ENCODE results near the gene RBM8A. TPM values are rescaled to one million over a fixed set of nuclear protein-coding genes. Genes with fewer than 3 reads are reported as not detected.

RBM8A gene
- polyA plus RNA-seq, 1 of the 3 experiments (the other 2 are of a cell fraction), result 236 TPM

- CTCF ChIA-PET, result interaction anchor here (0.6 to 16.4 kb wide), 8 partner anchors 8 to 73 kb away, joined by 3 to 281 read pairs (median 5); partner anchors contain the start of genes ITGA10, LIX1L, NUDT17 and RBM8A
- Histone ChIP-seq H3K4me2 (peak within 1 kb of the TSS; percentile 91), H3K79me2 (ENCODE audit: insufficient read depth) (peaks cover 19% of the 10 kb centered on the region), H3K9me3 (no peaks in the 10 kb centered on the region), H3K4me1 (ENCODE audit: control insufficient read depth in 1 of 2, insufficient read depth in 2 of 2, low read depth in 1 of 2, low read length in 1 of 2) (peaks cover 0 to 18% of the 10 kb centered on the region in 2 experiments; a peak in 2 of 4 replicates), H3K9me2 (no peaks in the 10 kb centered on the region), H3K27me3 (ENCODE audit: insufficient read depth) (no peaks in the 10 kb centered on the region), H4K20me1 (ENCODE audit: insufficient read depth) (no peaks in the 10 kb centered on the region), H3K36me3 (replicated peaks in 1 of 2; ENCODE audit: control insufficient read depth in 1 of 2, insufficient read depth in 2 of 2, low read length in 1 of 2) (peaks cover 24 to 33% of the 10 kb centered on the region in 2 experiments), H3K4me3 (ENCODE audit: low read depth in 2 of 2, low read length in 1 of 2) (peak within 1 kb of the TSS; percentile 83 to 86), H3F3A (replicated peaks; ENCODE audit: insufficient read depth) (peaks cover 30% of the 10 kb centered on the region), H3K27ac (ENCODE audit: low read depth in 2 of 2, low read length in 1 of 2) (peak within 1 kb of the TSS; percentile 85 to 95), H2AFZ (ENCODE audit: low read depth) (peak within 1 kb of the TSS; percentile 86), H3K9ac (peak within 1 kb of the TSS; percentile 80)
- POLR2A ChIA-PET, result interaction anchor here (1.0 to 2.3 kb wide), 3 partner anchors 10 to 46 kb away, joined by 7 to 19 read pairs (median 10); partner anchors contain the start of genes ANKRD34A, LIX1L, POLR3GL and RBM8A
- TF ChIP-seq ELF1 (IDR thresholded peaks at IDR 0.05) (peak; percentile 65), SMC3 (IDR thresholded peaks at IDR 0.05; ENCODE audit: low read depth, low read length) (no peak), POLR2AphosphoS5 (IDR thresholded peaks at IDR 0.05; ENCODE audit: low read depth, low read length) (peak; percentile 33; the same call in 1 of the 2 replicates), ZBTB33 (IDR thresholded peaks at IDR 0.05; ENCODE audit: borderline replicate concordance, low read depth) (peak; percentile 84; the same call in 1 of the 2 replicates), MXI1 (IDR thresholded peaks at IDR 0.05; ENCODE audit: low read depth, low read length) (peak; percentile 77; the same call in 1 of the 2 replicates), GATA2 (CRISPR knock-in tag; IDR thresholded peaks at IDR 0.05) (no peak), RXRA (IDR thresholded peaks at IDR 0.05; ENCODE audit: borderline replicate concordance, low read depth) (no peak), CHD2 (IDR thresholded peaks at IDR 0.05; ENCODE audit: low read length, partially characterized antibody) (peak; percentile 92), SIN3A (IDR thresholded peaks at IDR 0.05; ENCODE audit: borderline replicate concordance, low read depth, low read length) (peak; percentile 75; the same call in 1 of the 2 replicates), YY1 (IDR thresholded peaks at IDR 0.05; ENCODE audit: low read depth) (peak; percentile 84)
- TF ChIP-seq, protein P1, sequence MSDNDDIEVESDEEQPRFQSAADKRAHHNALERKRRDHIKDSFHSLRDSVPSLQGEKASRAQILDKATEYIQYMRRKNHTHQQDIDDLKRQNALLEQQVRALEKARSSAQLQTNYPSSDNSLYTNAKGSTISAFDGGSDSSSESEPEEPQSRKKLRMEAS (IDR thresholded peaks at IDR 0.05; ENCODE audit: low read depth), result peak; percentile 73
- WGBS (ENCODE audit: low lambda C conversion rate), result 3% methylated on average over 38 of the region's 51 CpGs
- DNase-seq, result peak; percentile 90
Measured at GRCh38 chr1:145918144-145918991, 8.9 kb downstream of the RBM8A start, which contains the start of gene PEX11B. Gene PEX11B (minus strand): TSS chr1:145918717. CDS start chr1:145918688, 29 bp downstream.

DNA sequence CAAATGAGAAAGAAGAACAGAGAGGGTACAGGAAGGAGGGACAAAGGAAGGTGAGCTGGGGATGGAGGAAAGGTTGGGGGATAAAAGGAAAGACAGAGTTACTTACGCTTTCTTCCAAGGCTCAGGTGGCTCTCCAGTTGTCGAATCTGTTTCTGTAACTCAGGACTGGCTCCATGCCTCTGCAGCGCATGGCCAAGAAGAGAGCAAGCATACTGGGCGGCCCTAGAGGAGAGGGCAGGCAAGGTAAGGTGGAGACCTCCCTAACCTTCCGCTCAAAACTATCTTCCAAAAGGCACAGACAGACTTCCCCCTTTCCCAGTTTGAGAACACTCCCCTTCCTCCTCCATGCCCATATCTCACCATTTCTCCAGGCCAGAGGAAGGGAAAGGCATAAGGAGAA, 9.7 kb downstream of the RBM8A start:
- peaks cover 0 to 18% of the 10 kb centered on the region in 2 experiments; a peak in 2 of 4 replicates for H3K4me1 ChIP-seq (ENCODE audit: control insufficient read depth in 1 of 2, insufficient read depth in 2 of 2, low read depth in 1 of 2, low read length in 1 of 2)
- H3K9me3 ChIP-seq, result no peaks in the 10 kb centered on the region
- CTCF ChIA-PET, result interaction anchor here (2.4 to 16.4 kb wide), 4 partner anchors 9 to 73 kb away, joined by 7 to 281 read pairs (median 12); partner anchors contain the start of genes ITGA10, NUDT17 and RBM8A
- H2AFZ ChIP-seq (ENCODE audit: low read depth), result peak overlapping the region; percentile 86; the same call in 1 of the 2 replicates
- POLR2A ChIA-PET, result interaction anchor here (2.3 kb wide), 1 partner anchor 10 kb away, joined by 19 read pairs; the partner anchor contains the start of gene RBM8A
- 86% methylated on average over 5 of the region's 5 CpGs for WGBS (ENCODE audit: low lambda C conversion rate)
- H3K27ac ChIP-seq (ENCODE audit: low read depth in 2 of 2, low read length in 1 of 2), result no peak overlapping the region
- peaks cover 19% of the 10 kb centered on the region; the same call in 1 of the 2 replicates for H3K79me2 ChIP-seq (ENCODE audit: insufficient read depth)
- peaks cover 23% of the 10 kb centered on the region for H3F3A ChIP-seq (replicated peaks; ENCODE audit: insufficient read depth)
- no peaks in the 10 kb centered on the region for H3K9me2 ChIP-seq
- H3K9ac ChIP-seq, result peak overlapping the region; percentile 80
- H4K20me1 ChIP-seq (ENCODE audit: insufficient read depth), result no peaks in the 10 kb centered on the region
- TF ChIP-seq RAD21 (IDR thresholded peaks at IDR 0.05; ENCODE audit: low read length) (no peak), EP300 (IDR thresholded peaks at IDR 0.05; ENCODE audit: borderline replicate concordance in 1 of 2, low read depth in 1 of 2, low read length in 1 of 2) (no peak), YY1 (IDR thresholded peaks at IDR 0.05; ENCODE audit: low read depth) (no peak)
- TF ChIP-seq, protein P2, sequence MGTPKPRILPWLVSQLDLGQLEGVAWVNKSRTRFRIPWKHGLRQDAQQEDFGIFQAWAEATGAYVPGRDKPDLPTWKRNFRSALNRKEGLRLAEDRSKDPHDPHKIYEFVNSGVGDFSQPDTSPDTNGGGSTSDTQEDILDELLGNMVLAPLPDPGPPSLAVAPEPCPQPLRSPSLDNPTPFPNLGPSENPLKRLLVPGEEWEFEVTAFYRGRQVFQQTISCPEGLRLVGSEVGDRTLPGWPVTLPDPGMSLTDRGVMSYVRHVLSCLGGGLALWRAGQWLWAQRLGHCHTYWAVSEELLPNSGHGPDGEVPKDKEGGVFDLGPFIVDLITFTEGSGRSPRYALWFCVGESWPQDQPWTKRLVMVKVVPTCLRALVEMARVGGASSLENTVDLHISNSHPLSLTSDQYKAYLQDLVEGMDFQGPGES (IDR thresholded peaks at IDR 0.05; ENCODE audit: low read depth, low read length), result no peak
- TF ChIP-seq, protein P3, sequence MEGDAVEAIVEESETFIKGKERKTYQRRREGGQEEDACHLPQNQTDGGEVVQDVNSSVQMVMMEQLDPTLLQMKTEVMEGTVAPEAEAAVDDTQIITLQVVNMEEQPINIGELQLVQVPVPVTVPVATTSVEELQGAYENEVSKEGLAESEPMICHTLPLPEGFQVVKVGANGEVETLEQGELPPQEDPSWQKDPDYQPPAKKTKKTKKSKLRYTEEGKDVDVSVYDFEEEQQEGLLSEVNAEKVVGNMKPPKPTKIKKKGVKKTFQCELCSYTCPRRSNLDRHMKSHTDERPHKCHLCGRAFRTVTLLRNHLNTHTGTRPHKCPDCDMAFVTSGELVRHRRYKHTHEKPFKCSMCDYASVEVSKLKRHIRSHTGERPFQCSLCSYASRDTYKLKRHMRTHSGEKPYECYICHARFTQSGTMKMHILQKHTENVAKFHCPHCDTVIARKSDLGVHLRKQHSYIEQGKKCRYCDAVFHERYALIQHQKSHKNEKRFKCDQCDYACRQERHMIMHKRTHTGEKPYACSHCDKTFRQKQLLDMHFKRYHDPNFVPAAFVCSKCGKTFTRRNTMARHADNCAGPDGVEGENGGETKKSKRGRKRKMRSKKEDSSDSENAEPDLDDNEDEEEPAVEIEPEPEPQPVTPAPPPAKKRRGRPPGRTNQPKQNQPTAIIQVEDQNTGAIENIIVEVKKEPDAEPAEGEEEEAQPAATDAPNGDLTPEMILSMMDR (IDR thresholded peaks at IDR 0.05), result no peak
- no peaks in the 10 kb centered on the region for H3K27me3 ChIP-seq (ENCODE audit: insufficient read depth)
- no peak for DNase-seq
- H3K4me2 ChIP-seq, result peak overlapping the region; percentile 91
- peak overlapping the region; percentile 83 to 86 for H3K4me3 ChIP-seq (ENCODE audit: low read depth in 2 of 2, low read length in 1 of 2)
- peaks cover 21 to 27% of the 10 kb centered on the region in 2 experiments for H3K36me3 ChIP-seq (replicated peaks in 1 of 2; ENCODE audit: control insufficient read depth in 1 of 2, insufficient read depth in 2 of 2, low read length in 1 of 2)

Measured in SK-N-SH (cell line).